ENCODE results near the gene PLEKHH1. TPM values are rescaled to one million over a fixed set of nuclear protein-coding genes. Genes with fewer than 3 reads are reported as not detected.

PLEKHH1 gene
- total RNA-seq, 1 experiment from 2014 or later: 35.3 TPM

- Histone ChIP-seq H3K4me1 (ENCODE audit: insufficient read depth, low read length) (no peaks in the 10 kb centered on the region; the same call in 1 of the 2 replicates), H3T11ph (ENCODE audit: low read length) (no peak overlapping the region), H2BK12ac (ENCODE audit: insufficient read length, low read depth, low read length) (no peak overlapping the region), H2BK20ac (ENCODE audit: low read depth, low read length, poor library complexity, severe bottlenecking) (no peak overlapping the region), H3K79me2 (ENCODE audit: insufficient read depth, low read length) (no peaks in the 10 kb centered on the region), H3K27me3 (ENCODE audit: insufficient read depth, low read length) (peaks cover 12% of the 10 kb centered on the region; the same call in 1 of the 2 replicates), H2BK15ac (ENCODE audit: low read depth, low read length) (no peak overlapping the region), H3K23me2 (ENCODE audit: insufficient read length, low read depth, low read length, poor library complexity, severe bottlenecking) (peaks cover 5% of the 10 kb centered on the region), H4K91ac (ENCODE audit: insufficient read length, low read depth, low read length) (no peak overlapping the region), H3K79me1 (ENCODE audit: insufficient read depth, low read depth, low read length, poor library complexity, severe bottlenecking) (no peaks in the 10 kb centered on the region), H4K5ac (ENCODE audit: insufficient read length, low read depth, low read length) (no peak overlapping the region), H3K9me3 (ENCODE audit: control insufficient read depth, low read depth, low read length) (no peaks in the 10 kb centered on the region), H3K27ac (ENCODE audit: insufficient read length, low read depth, low read length) (no peak overlapping the region), H3K18ac (ENCODE audit: insufficient read length, low read depth, low read length) (no peak overlapping the region), H3K23ac (ENCODE audit: insufficient read length, low read depth, low read length) (no peak overlapping the region), H4K8ac (replicated peaks; ENCODE audit: insufficient read length, low read depth, low read length) (no peak overlapping the region), H3K56ac (ENCODE audit: insufficient read length, low read depth, low read length) (no peak overlapping the region), H2AFZ (ENCODE audit: low read length) (no peak overlapping the region), H3K4me2 (ENCODE audit: insufficient read depth, insufficient read length, low read length) (no peak overlapping the region), H2AK5ac (ENCODE audit: insufficient read length, low read length) (no peak overlapping the region), H4K20me1 (ENCODE audit: control insufficient read depth, insufficient read depth, insufficient read length) (no peaks in the 10 kb centered on the region), H3K9ac (ENCODE audit: extremely low read depth, insufficient read length, low read length) (no peak overlapping the region), H2BK120ac (ENCODE audit: low read depth, low read length, poor library complexity, severe bottlenecking) (no peak overlapping the region), H3K14ac (ENCODE audit: insufficient read depth, low read length) (no peak overlapping the region), H3K4ac (ENCODE audit: low read depth, low read length) (no peak overlapping the region), H2BK5ac (ENCODE audit: insufficient read length, low read length) (no peak overlapping the region)
- DNase-seq: no peak
- peak overlapping the region; percentile 2 to 66; a peak in 2 of 5 replicates for H3K4me3 Mint-ChIP-seq
- H3K36me3 Mint-ChIP-seq (ENCODE audit: insufficient read depth in 1 of 3, low read depth in 3 of 3): no peaks in the 10 kb centered on the region
- WGBS (ENCODE audit: extremely low coverage, insufficient read length, low lambda C conversion rate): no CpG with 5 or more reads among the region's 2 CpGs
- H3K27me3 Mint-ChIP-seq (ENCODE audit: low read depth): peaks cover 83% of the 10 kb centered on the region
- no peak overlapping the region for H3K27ac Mint-ChIP-seq
- TF ChIP-seq, protein P1, sequence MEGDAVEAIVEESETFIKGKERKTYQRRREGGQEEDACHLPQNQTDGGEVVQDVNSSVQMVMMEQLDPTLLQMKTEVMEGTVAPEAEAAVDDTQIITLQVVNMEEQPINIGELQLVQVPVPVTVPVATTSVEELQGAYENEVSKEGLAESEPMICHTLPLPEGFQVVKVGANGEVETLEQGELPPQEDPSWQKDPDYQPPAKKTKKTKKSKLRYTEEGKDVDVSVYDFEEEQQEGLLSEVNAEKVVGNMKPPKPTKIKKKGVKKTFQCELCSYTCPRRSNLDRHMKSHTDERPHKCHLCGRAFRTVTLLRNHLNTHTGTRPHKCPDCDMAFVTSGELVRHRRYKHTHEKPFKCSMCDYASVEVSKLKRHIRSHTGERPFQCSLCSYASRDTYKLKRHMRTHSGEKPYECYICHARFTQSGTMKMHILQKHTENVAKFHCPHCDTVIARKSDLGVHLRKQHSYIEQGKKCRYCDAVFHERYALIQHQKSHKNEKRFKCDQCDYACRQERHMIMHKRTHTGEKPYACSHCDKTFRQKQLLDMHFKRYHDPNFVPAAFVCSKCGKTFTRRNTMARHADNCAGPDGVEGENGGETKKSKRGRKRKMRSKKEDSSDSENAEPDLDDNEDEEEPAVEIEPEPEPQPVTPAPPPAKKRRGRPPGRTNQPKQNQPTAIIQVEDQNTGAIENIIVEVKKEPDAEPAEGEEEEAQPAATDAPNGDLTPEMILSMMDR (conservative IDR thresholded peaks at IDR 0.05): no peak
- H3K9me3 Mint-ChIP-seq: no peaks in the 10 kb centered on the region
- peaks cover 0 to 5% of the 10 kb centered on the region in 2 experiments; a peak in 2 of 4 replicates for H3K4me1 Mint-ChIP-seq
Measured at GRCh38 chr14:67516676-67517075, 16.4 kb upstream of the PLEKHH1 start.

Data from H9 (cell line).